ENCODE results near the gene ATF7IP. TPM values are rescaled to one million over a fixed set of nuclear protein-coding genes. Genes with fewer than 3 reads are reported as not detected.

The ATF7IP gene
- total RNA-seq, 1 donor = 114 TPM

DNA sequence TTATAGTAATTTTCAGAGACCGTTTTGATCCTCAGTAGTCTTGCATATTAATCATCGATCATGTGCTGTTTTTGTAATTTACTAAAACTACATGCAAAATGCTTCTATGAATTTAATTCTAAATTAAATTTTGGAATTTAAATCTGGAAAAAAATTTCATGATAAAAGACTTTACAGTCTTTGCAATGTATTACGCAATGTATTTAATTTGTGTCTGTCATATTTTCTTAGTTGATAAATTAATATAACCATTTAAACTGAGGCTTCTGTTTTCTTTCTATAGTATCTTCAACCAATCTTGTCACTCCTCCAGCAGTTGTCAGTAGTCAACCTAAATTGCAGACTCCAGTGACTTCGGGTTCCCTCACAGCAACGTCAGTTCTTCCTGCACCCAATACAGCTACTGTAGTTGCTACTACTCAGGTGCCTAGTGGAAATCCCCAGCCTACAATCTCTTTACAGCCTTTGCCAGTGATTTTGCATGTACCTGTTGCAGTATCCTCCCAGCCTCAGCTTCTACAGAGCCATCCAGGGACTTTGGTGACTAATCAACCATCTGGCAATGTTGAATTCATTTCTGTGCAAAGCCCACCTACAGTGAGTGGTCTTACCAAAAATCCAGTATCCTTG lies 94.8 kb downstream of the ATF7IP start:
- Histone ChIP-seq H3K4me1 (ENCODE audit: insufficient read depth, low read length) (no peaks in the 10 kb centered on the region), H3K9me3 (ENCODE audit: low read depth, low read length) (no peaks in the 10 kb centered on the region), H3K4me3 (ENCODE audit: low read length) (no peak overlapping the region), H3K27me3 (ENCODE audit: insufficient read depth, low read length) (no peaks in the 10 kb centered on the region)

DNA sequence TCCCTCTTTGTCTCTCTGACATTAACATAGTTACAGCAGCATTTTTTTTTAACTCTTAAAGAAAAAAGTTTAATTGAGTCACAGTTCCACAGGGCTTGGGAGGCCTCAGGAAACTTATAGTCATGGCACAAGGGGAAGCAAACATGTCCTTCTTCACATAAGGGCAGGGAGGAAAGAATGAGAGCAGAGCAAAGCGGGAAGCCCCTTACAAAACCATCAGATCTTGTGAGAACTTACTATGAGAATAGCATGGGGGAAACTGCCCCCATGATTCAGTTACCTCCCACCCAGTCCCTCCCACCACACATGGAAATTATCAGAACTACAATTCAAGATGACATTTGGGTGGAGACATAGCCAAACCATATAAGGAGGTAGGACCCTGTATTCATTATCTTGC lies 106.0 kb downstream of the ATF7IP start:
- Histone ChIP-seq H3K27me3 (ENCODE audit: insufficient read depth, low read length) (no peaks in the 10 kb centered on the region), H3K4me1 (ENCODE audit: insufficient read depth, low read length) (no peaks in the 10 kb centered on the region), H3K4me3 (ENCODE audit: low read length) (no peak overlapping the region), H3K9me3 (ENCODE audit: low read depth, low read length) (peaks cover 44% of the 10 kb centered on the region)

DNA sequence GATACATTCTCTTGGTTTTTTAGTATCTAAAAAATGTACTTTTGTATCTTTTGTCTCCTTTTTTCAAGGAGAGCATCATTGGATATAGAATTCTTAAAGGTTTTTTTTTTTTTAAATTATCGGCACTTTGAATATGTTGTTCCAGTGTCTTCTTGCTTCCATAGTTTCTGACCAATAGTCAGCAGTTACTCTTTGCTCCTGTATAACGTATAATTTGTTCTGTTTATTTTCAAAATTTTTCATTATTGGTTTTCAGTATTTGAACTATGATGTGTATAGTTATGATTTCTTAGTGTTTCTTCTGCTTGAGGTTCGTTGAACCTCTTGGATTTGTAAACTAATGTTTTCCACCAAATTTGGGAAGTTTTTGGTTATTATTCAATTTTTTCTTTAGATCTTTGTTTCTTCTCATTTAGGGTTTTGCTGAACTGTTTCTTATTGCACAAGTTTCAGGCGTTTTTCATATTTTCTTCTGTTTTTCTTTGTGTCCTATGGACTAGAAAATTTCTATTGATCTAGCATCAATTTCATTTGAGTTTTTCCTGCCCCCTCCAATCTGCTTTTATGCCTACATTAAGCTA lies 108.3 kb downstream of the ATF7IP start:
- H3K27me3 ChIP-seq (ENCODE audit: insufficient read depth, low read length) = no peaks in the 10 kb centered on the region
- H3K4me1 ChIP-seq (ENCODE audit: insufficient read depth, low read length) = no peaks in the 10 kb centered on the region
- H3K9me3 ChIP-seq (ENCODE audit: low read depth, low read length) = peaks cover 44% of the 10 kb centered on the region
- no peak overlapping the region for H3K4me3 ChIP-seq (ENCODE audit: low read length)

DNA sequence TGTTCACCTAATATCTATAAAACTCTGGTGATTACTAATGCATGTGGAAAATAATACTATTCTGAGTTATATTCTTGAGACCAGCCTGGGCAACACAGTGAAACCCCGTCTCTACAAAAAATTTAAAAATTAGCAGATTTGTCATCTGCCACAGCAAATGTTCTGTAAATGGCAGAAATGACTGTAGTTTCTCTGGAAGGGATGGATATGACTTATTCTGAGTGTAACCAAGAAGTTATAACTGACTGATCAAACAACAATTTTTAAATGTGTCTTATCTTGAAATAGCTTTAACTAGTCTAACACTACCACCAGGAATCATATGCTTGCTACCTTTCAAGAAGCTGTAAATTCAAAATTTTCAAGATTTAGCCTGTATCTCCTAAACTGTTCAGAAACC lies 113.5 kb downstream of the ATF7IP start:
- H3K27me3 ChIP-seq (ENCODE audit: insufficient read depth, low read length) = no peaks in the 10 kb centered on the region
- no peak overlapping the region for H3K4me3 ChIP-seq (ENCODE audit: low read length)
- H3K9me3 ChIP-seq (ENCODE audit: low read depth, low read length) = peaks cover 15% of the 10 kb centered on the region
- H3K4me1 ChIP-seq (ENCODE audit: insufficient read depth, low read length) = no peaks in the 10 kb centered on the region

DNA sequence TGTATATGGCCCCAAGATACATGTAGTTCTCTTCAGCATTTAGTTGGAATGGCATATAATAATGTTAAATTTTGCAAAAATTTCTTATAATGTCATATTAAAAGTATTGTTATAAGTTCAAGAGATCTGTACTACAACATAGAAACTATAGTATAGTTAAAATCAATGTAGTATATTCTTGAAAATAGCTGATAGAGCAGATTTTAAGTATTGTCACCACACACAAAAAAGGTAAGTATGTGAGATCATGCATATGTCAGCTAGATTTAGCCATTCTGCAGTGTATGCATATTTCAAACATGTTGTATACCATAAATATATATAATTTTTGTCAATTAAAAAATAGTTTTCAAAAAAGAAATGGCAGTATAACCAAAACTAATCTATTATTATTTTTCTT lies 115.7 kb downstream of the ATF7IP start:
- Histone ChIP-seq H3K4me1 (ENCODE audit: insufficient read depth, low read length) (no peaks in the 10 kb centered on the region), H3K27me3 (ENCODE audit: insufficient read depth, low read length) (no peaks in the 10 kb centered on the region), H3K4me3 (ENCODE audit: low read length) (no peak overlapping the region), H3K9me3 (ENCODE audit: low read depth, low read length) (no peaks in the 10 kb centered on the region)

DNA sequence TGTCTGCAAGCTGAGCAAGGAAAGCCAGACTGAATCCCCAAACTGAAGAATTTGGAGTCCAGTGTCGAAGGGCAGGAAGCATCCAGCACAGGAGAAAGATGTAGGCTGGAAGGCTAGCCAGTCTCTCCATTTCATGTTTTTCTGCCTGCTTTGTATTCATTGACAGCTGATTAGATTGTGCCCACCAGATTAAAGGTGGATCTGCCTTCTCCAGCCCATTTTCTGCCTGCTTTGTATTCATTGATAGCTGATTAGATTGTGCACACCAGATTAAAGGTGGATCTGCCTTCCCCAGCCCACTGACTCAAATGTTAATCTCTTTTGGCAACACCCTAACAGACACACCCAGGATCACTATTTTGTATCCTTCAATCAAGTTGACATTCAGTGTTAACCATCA lies 116.9 kb downstream of the ATF7IP start:
- no peaks in the 10 kb centered on the region for H3K9me3 ChIP-seq (ENCODE audit: low read depth, low read length)
- H3K4me1 ChIP-seq (ENCODE audit: insufficient read depth, low read length) = no peaks in the 10 kb centered on the region
- H3K4me3 ChIP-seq (ENCODE audit: low read length) = no peak overlapping the region

DNA sequence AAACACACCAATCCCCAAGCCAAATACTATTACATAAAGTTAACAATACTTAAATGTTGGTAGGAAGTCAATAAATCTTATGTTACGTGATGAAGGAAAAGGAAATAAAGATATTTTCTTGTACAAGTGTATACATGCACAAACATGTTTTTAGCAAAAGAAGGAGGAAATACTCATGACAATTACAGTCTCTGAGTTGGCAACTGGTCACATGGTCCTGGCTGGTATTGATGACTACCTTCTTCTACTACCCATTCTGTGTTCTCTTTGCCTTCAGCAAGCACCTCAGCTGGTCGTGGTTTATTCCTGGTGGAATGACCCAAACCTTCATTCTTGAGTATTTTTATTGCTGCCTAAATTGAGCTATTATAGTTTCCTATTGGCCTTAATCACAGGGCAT lies 117.4 kb downstream of the ATF7IP start:
- no peaks in the 10 kb centered on the region for H3K27me3 ChIP-seq (ENCODE audit: insufficient read depth, low read length)
- no peak overlapping the region for H3K4me3 ChIP-seq (ENCODE audit: low read length)
- H3K9me3 ChIP-seq (ENCODE audit: low read depth, low read length) = no peaks in the 10 kb centered on the region
- H3K4me1 ChIP-seq (ENCODE audit: insufficient read depth, low read length) = no peaks in the 10 kb centered on the region

More for the DNA sequence above, 116.9 kb downstream of the ATF7IP start:
- no peaks in the 10 kb centered on the region for H3K27me3 ChIP-seq (ENCODE audit: insufficient read depth, low read length)

DNA sequence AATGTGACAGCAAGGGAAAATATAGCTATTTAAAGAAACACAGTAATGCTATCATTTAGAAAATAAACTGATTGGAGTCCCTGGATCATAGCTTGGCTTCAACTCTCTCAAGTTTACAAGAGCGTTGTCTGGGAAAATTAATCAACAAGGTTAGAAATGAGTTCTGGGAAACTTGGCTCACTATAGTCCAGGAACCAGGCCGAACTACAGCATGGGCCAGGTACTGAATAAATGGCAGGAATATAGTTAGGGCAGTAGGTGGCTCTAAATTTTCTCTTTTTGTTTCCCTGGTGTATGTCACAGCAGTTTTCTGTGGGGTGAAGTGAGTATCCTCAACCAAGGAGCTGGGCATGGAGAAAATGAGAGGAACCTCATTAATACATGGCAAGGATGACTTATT lies 129.8 kb downstream of the ATF7IP start:
- H3K4me3 ChIP-seq (ENCODE audit: low read length) = no peak overlapping the region
- no peaks in the 10 kb centered on the region for H3K4me1 ChIP-seq (ENCODE audit: insufficient read depth, low read length)
- no peaks in the 10 kb centered on the region for H3K27me3 ChIP-seq (ENCODE audit: insufficient read depth, low read length)
- no peaks in the 10 kb centered on the region for H3K9me3 ChIP-seq (ENCODE audit: low read depth, low read length)

DNA sequence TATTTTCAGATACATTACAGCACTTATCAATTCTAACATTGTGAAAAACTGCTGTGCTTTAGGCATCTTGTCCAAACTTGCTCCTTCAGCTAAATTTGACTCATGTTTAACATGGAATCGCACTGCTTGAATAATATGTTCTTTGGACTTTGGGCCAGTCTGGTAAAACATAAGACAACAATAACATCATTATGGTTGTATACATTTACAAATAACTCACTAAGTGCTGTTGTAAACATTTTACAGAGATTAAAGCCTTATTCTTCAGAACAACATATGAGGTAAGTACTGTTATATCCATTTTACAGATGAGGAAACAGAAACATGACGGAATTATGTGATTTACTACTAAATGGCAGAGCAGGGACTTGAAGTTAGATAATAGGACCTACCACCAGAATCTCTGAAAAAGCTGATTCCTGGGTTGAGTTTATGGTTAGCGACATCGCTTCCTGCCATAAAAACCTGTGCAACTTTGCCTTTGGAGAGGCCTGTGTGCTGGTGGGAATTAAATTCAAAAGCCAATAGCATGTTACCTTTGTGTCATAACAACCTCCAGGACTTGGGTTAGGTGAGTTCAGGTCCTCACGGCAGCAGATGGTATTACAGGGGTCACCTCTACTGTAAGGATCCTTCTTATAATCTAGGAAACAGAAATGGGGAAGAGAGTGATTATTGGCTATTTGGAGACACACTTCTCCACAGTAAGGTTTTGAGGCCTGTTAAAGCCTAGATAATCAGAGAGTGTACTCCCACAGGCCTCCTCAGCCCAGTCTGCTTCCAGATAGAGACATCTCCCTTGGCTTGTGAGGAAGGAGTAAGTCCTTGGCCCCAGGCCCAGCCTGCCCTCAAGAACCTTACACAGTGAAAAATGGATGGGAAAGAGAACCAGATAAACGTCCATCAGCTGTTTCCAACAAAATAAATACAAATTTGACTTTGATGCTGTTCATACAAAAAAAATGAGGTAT lies 140.4 kb downstream of the ATF7IP start:
- H3K4me3 ChIP-seq (ENCODE audit: low read length) = no peak overlapping the region
- H3K9me3 ChIP-seq (ENCODE audit: low read depth, low read length) = no peaks in the 10 kb centered on the region
- H3K4me1 ChIP-seq (ENCODE audit: insufficient read depth, low read length) = no peaks in the 10 kb centered on the region
- no peaks in the 10 kb centered on the region for H3K27me3 ChIP-seq (ENCODE audit: insufficient read depth, low read length)

DNA sequence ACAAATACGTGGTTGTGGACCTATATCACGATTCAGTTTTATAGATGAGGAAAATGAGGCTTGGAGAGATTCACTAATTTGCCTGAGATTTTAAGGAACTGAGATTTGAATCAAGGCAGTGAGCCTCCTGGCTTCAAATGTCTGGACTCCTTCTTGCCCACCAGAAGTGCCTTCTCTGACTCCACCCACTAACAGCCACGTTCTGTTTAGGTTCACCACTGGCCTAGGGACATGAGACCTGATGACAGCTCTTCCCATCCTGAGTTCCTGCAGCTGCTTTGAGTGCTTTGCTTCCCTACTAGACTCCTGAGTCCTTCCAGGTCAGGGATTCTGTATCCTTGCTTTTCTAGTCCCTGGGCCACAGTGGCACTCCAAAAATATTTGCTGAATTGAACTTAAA lies 145.1 kb downstream of the ATF7IP start:
- Histone ChIP-seq H3K4me3 (ENCODE audit: low read length) (no peak overlapping the region), H3K4me1 (ENCODE audit: insufficient read depth, low read length) (no peaks in the 10 kb centered on the region), H3K9me3 (ENCODE audit: low read depth, low read length) (no peaks in the 10 kb centered on the region), H3K27me3 (ENCODE audit: insufficient read depth, low read length) (no peaks in the 10 kb centered on the region)

DNA sequence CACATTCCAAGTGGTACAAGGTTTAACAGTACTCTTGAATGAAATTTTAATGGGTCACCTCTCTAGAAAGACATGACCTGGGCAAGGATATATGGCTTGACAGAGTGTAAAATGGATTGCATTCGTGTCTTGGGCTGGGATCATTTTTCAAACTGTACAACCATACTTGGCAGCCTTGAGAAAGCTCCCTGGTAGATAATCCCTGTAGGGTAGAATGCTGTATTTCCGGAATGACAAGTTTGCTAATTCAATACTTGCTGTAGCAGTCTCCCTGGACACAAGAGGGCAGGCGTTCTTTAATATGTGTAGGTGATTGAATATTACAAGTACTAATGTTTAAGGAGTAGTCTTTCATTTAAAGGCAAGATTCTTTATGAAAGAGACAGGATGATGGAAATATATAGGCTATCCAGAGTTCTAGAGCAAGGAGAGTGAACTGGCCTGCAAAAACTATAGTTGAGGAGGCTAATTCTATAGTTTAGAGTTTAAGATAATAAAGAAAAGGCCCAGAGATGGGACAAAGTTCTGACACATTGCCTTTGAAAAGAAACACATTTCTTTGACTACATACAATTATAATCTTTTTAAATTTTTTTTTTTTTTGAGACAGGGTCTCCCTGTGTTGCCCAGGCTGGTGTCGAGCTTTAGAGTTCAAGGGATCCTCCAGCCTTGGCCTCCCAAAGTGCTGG lies 148.8 kb downstream of the ATF7IP start:
- Histone ChIP-seq H3K4me3 (ENCODE audit: low read length) (no peak overlapping the region), H3K9me3 (ENCODE audit: low read depth, low read length) (no peaks in the 10 kb centered on the region), H3K27me3 (ENCODE audit: insufficient read depth, low read length) (no peaks in the 10 kb centered on the region), H3K4me1 (ENCODE audit: insufficient read depth, low read length) (no peaks in the 10 kb centered on the region)

DNA sequence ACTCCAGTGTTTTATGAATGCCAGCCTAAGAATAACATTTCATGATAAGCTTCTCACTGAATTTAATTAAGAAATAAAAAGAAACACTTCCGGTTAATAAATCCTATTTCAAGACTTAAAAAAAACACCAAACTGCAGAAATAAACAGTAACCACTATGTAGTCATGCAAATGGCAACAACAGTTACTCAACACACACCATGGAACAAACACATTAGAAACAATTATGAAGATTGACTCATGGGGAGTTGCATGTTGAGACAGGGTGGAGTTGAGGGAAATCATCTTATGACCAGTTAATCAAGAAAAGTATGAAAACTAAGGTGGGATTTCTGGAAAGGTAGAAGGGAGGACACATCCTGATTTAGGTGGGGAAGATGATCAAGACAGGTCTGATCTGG lies 149.5 kb downstream of the ATF7IP start:
- Histone ChIP-seq H3K4me1 (ENCODE audit: insufficient read depth, low read length) (no peaks in the 10 kb centered on the region), H3K4me3 (ENCODE audit: low read length) (no peak overlapping the region), H3K27me3 (ENCODE audit: insufficient read depth, low read length) (no peaks in the 10 kb centered on the region), H3K9me3 (ENCODE audit: low read depth, low read length) (no peaks in the 10 kb centered on the region)

DNA sequence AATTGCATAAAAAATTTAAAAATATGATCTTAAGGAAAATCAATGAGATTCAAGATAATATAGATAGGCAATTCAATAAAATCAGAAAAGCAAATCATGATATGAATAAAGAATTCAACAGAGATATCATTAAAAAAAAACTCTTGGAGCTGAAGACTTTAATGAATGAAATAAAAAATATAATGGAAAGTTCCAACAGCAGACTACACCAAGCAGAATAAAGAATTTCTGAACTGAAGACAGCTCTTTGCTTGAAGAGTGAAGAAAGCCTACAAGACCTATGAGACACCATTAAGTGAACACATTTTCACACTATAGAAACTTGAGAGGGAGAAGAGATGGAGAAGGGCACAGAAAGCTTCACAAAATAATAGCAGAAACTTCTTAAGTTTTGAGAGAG lies 156.3 kb downstream of the ATF7IP start:
- H3K4me1 ChIP-seq (ENCODE audit: insufficient read depth, low read length) = no peaks in the 10 kb centered on the region
- peaks cover 22% of the 10 kb centered on the region for H3K9me3 ChIP-seq (ENCODE audit: low read depth, low read length)
- no peak overlapping the region for H3K4me3 ChIP-seq (ENCODE audit: low read length)
- H3K27me3 ChIP-seq (ENCODE audit: insufficient read depth, low read length) = no peaks in the 10 kb centered on the region

DNA sequence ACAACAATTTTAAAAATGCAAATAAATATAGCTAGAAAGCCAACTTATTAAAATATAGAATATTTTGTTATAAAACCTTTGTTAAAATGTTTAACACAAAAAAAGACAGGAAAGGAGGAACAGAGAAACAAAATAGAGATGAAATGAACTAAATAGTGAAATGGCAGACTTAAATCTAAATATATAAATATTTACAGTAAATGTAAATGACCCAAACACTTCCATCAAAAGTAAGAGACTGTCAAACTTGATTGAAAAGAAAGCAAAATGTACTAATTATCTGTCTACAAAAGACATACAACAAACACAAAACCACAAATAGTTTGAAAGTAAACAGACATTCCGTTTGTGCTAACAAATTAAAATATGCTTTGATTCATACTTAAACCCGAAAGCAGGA lies 160.5 kb downstream of the ATF7IP start:
- no peak overlapping the region for H3K4me3 ChIP-seq (ENCODE audit: low read length)
- no peaks in the 10 kb centered on the region for H3K27me3 ChIP-seq (ENCODE audit: insufficient read depth, low read length)
- no peaks in the 10 kb centered on the region for H3K4me1 ChIP-seq (ENCODE audit: insufficient read depth, low read length)
- peaks cover 22% of the 10 kb centered on the region for H3K9me3 ChIP-seq (ENCODE audit: low read depth, low read length)

DNA sequence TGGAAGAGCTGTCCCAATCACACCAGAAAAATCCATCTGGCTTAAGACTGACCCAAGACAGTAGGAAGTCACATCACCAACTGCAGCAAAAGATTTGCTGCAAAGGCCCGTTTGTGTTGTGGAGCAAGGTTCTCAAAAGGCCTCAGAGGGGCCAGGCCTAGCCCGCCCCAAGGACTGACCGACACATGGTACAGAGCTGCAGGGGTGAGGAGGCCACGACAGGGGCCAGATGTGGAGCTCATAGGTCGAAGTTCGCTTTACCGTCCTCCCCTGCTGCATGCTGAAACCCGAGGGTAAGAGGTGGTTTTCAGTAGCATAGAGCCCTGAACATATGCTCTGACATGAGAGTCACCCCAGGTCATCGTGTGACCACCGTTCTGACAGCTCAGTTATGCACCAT lies 166.7 kb downstream of the ATF7IP start:
- Histone ChIP-seq H3K27me3 (ENCODE audit: insufficient read depth, low read length) (no peaks in the 10 kb centered on the region), H3K4me3 (ENCODE audit: low read length) (no peak overlapping the region), H3K9me3 (ENCODE audit: low read depth, low read length) (no peaks in the 10 kb centered on the region), H3K4me1 (ENCODE audit: insufficient read depth, low read length) (no peaks in the 10 kb centered on the region)

All from mononuclear cell (primary cell).